Frontal cortex (tissue), 4 donors: ENCODE measurements around the gene OR52B6. TPM values are rescaled to one million over a fixed set of nuclear protein-coding genes. Genes with fewer than 3 reads are reported as not detected.
"Not testable (repeated sequence)": the region's sequence is repeated elsewhere in the genome, so short reads cannot be mapped to it uniquely, and the experiment has no call there.

Source experiments
- DNase-seq, 2 donors: peaks; one replicate each; pipeline ENCODE4 v3.0.0; 2012; ENCODE audit warnings: low spot score in 2 of 2
- FAIRE-seq: peaks from 2 replicates; lab custom pipeline; 2012; peaks lifted over from hg19 to GRCh38; lab: Jason Lieb, UNC
- total RNA-seq: library from RNA; depleted of rRNA; stranded (reverse); fragments of >200 nt; gene quantifications from one replicate; pipeline ENCODE4 v1.2.3, GENCODE V29; 2014
- donor health status: control.
- donor health status: control.
- donor health status: control.

Gene OR52B6
- total RNA-seq, 1 donor from 2014 or later, result not detected

DNA sequence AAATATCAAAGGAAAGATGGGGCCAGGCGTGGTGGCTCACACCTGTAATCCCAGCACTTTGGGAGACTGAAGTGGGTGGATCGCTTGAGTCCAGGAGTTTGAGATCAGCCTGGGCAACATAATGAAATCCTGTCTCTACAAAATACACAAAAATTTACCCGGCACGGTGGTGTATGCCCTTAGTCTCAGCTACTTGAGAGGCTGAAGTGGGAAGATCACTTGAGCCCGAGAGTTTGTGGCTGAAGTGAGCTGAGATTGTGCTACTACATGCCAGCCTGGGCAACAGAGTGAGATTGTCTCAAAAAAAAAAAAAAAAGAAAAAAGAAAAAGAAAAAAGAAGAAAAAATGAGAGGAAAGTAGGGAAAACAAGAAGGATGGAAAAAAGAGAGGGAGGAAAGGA lies 11.9 kb downstream of the OR52B6 start:
- no peak for FAIRE-seq
- DNase-seq, result no peak

DNA sequence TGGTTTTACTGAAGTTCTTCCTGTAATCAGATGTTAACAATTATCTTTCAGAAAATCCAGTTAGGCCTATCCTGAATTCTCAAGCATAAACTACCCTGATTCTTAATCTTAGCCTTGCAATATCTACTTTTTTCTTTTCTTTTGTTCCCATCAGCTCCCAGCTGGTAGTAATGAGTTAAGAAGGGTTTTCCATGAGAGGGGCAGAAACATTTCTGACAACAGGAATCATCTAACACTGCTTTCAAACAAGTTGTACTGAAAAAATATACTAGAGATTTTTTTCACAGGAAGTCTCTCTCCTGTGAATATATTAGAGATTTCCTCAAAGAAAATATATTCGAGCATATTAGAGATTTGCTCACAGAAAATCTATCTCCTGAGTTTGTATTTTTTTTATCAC lies 12.5 kb downstream of the OR52B6 start:
- DNase-seq (no peak), FAIRE-seq (no peak)

GRCh38 chr11:5596607-5597201 lies 16.0 kb downstream of the OR52B6 start, which contains the start of gene TRIM6:
TSS of gene TRIM6 (plus strand) at chr11:5596637. CDS start at chr11:5596898, 261 bp downstream.
- DNase-seq (peak in 1 of 2 donors; percentile 21), FAIRE-seq (no peak)

DNA sequence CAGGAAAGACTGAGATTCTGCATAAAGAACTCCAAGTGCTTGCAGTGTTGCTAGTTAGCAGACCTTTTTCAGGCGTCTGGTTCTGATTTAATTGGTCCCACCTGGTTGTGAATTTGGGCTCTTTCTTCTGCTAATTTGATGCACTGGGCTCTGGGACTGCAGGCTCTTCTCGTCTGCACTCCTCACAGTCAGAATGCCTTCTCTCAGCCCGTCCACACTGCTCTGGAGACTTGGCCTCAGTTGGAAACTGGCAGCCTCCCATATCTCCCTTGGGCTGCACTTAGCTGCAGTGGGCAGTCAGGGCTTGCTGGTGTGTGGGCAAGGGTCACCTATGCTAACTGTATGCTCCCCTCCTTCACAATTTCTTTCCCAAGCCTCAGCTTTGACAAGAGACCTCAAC lies 17.3 kb downstream of the OR52B6 start:
- no peak for DNase-seq

DNA sequence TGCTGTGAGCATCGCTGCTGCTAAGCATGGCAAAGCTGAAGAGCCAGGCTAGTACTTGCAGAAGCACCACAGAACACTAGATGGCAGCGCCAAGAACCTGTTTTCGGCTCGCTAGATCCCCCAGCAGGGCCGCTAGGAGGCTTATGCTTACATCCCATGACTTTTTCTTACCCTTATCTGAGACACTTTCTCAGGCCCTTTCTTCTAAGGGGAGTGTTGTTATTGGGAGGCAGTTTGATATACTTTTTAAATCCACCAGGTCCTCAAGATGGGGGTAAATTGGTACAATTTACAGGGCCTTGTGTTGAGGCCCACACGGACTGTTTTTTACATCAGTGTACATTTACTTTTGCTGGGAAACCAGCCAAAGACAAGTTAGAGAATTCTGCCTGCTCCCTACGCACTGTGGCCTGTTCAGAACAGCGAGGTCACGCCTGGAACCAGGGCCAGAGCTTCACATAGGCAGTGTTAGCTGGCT lies 19.7 kb downstream of the OR52B6 start:
- DNase-seq (no peak), FAIRE-seq (no peak)

More for the DNA sequence above, 17.3 kb downstream of the OR52B6 start:
- no peak for FAIRE-seq

DNA sequence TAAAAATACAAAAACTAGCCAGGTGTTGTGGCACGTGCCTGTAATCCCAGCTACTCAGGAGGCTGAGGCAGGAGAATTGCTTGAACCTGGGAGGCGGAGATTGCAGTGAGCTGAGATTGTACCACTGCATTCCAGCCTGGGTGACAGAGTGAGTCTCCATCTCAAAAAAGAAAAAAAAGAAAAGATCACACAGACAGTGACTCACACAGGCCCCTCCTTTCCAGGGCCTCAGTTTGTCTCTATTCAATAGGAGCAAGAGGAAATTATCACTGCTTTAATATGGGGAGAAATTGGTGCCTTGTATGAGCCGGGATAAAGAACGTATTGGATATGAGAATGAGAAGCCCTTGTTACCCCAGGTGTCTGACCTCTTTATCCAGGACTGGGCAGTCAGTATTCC lies 22.1 kb downstream of the OR52B6 start:
- not testable (repeated sequence) for DNase-seq, FAIRE-seq

- FAIRE-seq, result no peak
Observed at GRCh38 chr11:5603326-5603725, 22.6 kb downstream of the OR52B6 start.

DNA sequence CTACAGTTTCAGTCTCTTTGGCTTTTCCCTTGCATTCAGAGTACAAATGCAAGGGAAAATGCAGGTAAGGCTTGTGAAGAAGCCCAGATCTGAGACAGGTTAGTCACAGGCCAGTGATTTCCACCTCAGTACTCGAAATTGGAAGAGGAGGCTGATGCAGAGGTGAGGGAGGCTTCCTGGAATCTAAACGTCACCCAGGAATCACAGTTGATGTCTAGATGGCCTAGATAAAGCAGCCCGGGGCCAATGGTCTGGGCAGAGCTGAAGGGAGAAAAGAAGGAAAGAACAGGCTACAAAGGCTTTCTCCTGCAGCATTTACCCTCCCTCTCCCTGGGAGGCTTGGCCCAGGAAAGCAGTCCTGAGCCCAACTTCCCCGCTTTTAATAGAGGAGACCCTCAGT lies 24.2 kb downstream of the OR52B6 start:
- FAIRE-seq, result no peak
- no peak for DNase-seq

More at GRCh38 chr11:5603326-5603725, 22.6 kb downstream of the OR52B6 start:
- DNase-seq, result no peak

DNA sequence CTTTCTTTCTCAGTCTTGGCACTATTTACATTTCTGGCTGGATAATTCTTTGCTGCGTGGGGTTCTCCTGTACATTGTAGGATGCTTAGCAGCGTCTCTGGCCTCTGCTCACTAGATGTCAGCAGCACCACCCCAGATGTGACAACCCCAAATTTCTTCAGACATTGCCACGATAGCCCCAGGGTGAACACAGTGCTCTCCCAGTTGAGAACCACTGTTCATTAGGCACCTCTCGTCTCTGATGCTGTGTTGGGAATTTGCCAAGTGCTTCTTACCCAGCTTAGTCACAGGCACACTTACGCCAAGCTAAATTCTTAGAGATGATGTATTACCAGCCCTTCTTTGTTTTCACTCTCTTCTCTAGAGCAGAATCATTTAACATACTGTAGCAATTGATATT lies 25.2 kb downstream of the OR52B6 start:
- no peak for FAIRE-seq
- DNase-seq, result no peak

DNA sequence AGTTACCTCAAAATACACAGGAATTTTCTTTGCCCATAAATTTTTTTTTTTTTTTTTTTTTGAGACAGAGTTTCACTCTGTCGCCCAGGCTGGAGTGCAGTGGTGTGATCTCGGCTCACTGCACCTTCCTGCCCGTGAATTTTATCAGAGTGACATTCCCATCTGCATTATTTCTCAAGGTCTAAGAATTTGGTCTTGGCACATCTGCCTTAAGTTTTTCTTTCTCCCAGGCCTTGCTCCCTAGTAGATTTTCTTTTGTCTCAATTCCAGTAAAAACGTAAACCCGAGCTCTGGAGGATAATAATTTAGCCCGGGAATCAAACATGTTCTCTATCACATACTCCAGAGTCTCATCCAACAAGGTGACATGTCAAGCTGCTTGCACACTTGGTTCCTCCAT lies 28.1 kb downstream of the OR52B6 start:
- DNase-seq (no peak), FAIRE-seq (no peak)

GRCh38 chr11:5610446-5610845 lies 29.8 kb downstream of the OR52B6 start:
- FAIRE-seq (no peak), DNase-seq (no peak)

DNA sequence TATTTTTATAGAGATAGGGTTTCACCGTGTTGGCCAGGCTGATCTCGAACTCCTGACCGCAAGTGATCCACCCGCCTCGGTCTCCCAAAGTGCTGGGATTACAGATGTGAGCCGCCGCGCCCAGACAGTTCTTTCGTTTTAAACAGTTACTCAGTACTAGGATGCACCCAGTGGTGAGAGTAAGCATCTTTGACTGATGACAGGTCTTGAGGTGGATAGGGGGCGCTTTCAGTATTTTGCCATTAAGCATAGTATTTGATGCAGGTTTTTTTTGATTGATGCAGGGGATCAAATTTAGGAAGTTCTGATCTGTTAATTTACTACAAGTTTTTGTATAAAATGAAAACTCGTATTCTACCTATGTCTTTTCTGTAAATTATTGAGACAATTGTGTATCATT lies 30.9 kb downstream of the OR52B6 start:
- no peak for DNase-seq
- no peak for FAIRE-seq

DNA sequence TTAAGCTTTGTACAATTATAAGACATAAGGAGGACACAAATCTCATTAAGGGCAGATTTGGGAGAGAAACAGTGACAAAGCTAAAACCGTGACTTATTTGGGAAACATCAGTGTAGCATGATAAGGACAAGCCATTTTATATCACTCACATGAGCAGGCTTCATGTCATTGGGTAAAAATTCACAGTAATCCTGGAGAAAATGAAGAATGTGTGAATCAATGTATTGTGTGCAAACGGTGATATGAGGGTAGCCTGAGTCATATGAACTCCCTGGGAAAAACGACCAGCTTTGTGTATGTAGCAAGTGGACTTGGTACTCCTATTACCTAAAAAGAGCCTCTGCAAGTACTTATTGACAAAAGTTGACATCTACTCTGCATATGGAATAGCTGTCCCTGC lies 38.1 kb downstream of the OR52B6 start:
- FAIRE-seq, result no peak
- no peak for DNase-seq

- DNase-seq, result no peak
- no peak for FAIRE-seq
Observed at GRCh38 chr11:5620651-5621521, 40.2 kb downstream of the OR52B6 start.

DNA sequence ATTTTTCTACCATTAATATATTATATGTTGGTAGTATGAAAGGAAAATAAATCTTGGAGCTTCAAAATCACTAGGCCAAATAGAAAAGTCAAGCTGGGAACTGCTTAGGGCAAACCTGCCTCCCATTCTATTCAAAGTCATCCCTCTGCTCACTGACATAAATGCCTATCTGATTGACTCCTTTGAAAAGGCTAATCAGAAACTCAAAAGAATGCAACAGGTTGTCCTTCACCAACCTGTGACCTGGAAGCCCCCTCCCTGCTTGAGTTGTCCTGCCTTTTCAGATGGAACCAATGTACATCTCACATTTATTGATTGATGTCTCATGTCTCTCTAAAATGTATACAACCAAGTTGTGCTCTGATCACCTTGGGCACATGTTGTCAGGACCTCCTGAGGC lies 40.9 kb downstream of the OR52B6 start:
- FAIRE-seq (no peak), DNase-seq (no peak)

DNA sequence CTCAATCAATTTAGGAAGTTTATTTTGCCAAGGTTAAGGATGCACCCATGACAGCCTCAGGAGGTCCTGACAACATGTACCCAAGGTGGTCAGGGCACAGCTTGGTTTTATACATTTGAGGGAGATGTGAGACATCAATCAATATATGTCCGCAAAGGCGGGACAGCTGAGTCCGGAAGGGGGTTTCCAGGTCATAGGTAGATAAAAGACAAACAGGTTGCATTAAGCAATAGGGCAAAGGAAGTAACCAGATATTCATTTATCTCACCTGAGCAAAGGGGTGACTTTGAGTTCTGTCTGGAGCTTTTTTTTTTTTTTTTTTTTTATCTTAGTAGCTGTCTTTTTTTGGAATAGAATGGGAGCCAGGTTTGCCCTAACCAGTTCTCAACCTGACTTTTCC lies 42.1 kb downstream of the OR52B6 start:
- FAIRE-seq (no peak), DNase-seq (no peak)

DNA sequence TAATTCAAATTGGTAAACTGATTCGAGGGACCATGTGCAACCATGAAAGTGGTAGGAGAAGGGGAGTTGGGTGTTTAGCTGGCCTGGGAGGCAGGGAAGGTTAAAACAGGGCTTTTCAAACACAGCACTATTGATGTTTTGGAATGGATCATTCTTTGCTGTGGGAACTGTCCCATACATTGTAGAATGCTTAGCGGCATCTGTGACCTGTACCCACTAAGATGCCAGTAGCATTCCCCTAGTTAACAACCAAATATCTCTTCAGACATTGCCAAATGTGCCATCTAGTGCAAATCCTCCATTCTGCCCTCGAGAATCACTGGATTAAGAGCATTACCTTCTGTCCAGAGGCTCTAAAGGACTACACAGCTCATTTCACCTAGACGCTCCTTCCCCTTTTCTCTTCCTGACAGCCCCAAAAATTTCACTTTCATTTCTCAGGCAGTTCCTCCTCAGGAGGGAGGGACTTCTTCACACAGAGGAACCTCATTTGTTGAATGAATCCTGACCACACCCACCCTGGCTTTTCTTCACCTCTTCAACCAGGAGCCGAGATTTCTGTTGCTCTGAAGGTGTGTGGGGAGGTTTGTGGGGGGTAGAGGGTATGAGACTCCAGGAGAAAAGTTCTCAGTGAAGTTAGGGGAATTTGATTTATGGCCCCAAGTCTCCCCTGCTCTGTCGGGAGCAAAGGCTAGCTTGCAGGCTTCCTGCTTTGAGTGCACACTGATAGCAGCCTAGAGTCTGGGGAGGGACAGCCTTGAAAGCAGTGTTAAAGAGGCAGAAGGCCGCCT lies 44.0 kb downstream of the OR52B6 start, which contains the start of gene TRIM34:
TSS of gene TRIM34 (plus strand) at position 513 of the 791 bp plus-strand sequence. CDS start 7,331 bp downstream, outside the sequence.
- FAIRE-seq (no peak), DNase-seq (peak; percentile 26 to 52)

DNA sequence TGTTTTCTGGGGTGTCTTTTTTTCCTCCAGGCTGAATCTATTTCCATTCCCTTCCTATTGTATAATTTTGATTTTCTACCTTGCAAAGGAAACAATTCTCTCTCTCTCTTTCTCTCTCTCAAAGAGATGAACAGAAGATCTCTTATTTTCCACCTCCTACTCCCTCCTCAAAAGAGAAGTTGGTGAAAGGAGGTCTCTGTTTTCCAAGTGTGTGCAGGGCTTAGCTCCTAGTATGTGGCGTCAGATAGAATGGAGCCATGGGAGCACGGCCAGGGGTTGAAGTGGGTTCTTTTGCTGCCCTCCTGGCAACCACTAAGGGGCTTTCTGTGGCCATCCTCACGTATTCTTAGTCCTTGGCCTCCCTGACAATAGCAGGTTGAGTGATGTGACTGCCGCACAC lies 44.6 kb downstream of the OR52B6 start:
- DNase-seq (no peak), FAIRE-seq (no peak)

DNA sequence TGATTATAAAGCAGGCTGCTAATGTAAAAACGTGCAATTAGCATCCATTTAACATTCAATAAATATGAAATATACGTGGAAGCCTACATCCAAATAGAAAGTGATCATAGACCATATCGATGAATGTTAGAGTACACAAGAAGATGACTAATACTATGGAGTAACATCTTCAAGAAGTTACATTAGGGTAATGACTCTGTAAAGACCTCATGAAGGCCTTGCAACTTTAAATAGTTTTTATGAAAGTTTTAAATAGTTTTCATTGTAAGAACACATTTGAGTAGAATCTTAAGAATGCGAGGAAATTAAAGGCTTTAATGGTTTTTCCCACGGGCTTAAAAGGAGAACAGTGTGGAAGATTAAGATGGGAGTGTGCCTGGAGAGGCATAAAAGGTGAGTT lies 45.5 kb downstream of the OR52B6 start:
- no peak for DNase-seq
- no peak for FAIRE-seq

- no peak for DNase-seq
Observed at GRCh38 chr11:5631417-5631816, 50.7 kb downstream of the OR52B6 start.

More at GRCh38 chr11:5631417-5631816, 50.7 kb downstream of the OR52B6 start:
- no peak for FAIRE-seq
